Measurements from ENCODE around the gene ADAP1.

Gene ADAP1

DNA sequence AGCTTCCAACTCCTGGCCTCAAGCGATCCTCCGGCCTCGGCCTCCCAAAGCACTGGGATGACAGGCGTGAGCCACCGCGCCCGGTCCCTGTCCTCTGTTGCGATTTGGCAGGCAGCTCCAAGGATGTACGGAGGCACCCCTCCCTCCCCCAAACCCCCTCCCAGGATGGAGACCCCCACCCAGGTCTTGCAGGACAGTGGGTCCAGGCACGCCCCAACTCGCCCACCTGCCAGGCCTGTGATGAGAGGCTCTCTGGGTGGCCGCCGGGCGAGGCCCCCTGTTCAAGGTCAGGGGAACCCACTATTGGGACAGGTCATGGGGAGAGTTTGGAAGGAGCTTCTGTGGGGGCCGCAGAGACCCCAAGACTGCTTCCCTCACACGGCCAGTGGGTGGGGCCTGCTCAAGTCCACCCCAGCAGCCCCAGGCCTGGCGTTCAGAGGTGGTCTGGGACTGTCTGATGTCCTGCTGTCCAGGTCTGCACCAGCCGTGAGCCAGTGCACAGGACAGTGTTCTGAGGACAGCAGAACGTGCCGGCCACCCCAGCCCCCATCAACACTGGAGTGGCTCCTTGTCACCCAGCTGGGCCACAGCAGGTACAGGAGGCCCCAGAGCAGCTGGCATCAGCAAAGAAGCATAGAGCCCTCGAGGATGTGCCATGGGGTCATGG lies 2.5 kb downstream of the ADAP1 start:
- peaks cover 7% of the 10 kb centered on the region; the same call in 1 of the 2 replicates for H3K27me3 ChIP-seq (ENCODE audit: insufficient read depth, low read length)
- TF ChIP-seq, protein P1, sequence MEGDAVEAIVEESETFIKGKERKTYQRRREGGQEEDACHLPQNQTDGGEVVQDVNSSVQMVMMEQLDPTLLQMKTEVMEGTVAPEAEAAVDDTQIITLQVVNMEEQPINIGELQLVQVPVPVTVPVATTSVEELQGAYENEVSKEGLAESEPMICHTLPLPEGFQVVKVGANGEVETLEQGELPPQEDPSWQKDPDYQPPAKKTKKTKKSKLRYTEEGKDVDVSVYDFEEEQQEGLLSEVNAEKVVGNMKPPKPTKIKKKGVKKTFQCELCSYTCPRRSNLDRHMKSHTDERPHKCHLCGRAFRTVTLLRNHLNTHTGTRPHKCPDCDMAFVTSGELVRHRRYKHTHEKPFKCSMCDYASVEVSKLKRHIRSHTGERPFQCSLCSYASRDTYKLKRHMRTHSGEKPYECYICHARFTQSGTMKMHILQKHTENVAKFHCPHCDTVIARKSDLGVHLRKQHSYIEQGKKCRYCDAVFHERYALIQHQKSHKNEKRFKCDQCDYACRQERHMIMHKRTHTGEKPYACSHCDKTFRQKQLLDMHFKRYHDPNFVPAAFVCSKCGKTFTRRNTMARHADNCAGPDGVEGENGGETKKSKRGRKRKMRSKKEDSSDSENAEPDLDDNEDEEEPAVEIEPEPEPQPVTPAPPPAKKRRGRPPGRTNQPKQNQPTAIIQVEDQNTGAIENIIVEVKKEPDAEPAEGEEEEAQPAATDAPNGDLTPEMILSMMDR (IDR thresholded peaks at IDR 0.05; ENCODE audit: low read length) = no peak
- no peak for TF ChIP-seq EZH2 (IDR thresholded peaks at IDR 0.05; ENCODE audit: borderline replicate concordance, low read length)
- H2AFZ ChIP-seq (ENCODE audit: low read length) = no peak overlapping the region
- H3K9me3 ChIP-seq (ENCODE audit: low read length) = no peaks in the 10 kb centered on the region
- no peaks in the 10 kb centered on the region for H3K36me3 ChIP-seq (ENCODE audit: insufficient read depth, low read length)
- H3K79me2 ChIP-seq (ENCODE audit: insufficient read depth, low read length) = no peaks in the 10 kb centered on the region
- no peak overlapping the region for H3K4me3 ChIP-seq (ENCODE audit: low read depth, low read length, poor library complexity, severe bottlenecking)
- H3F3A ChIP-seq (ENCODE audit: insufficient read depth, low read length) = no peaks in the 10 kb centered on the region
- H3K4me1 ChIP-seq (ENCODE audit: insufficient read depth, low read length, severe bottlenecking) = no peaks in the 10 kb centered on the region
- H3K9me2 ChIP-seq (ENCODE audit: low read depth, low read length) = no peaks in the 10 kb centered on the region
- no peak overlapping the region for H3K4me2 ChIP-seq (ENCODE audit: low read length)
- H3K9ac ChIP-seq (ENCODE audit: low read length) = no peak overlapping the region
- H4K20me1 ChIP-seq (ENCODE audit: insufficient read depth, low read length) = no peaks in the 10 kb centered on the region
- no peak overlapping the region for H3K27ac ChIP-seq (ENCODE audit: low read depth, low read length, poor library complexity, severe bottlenecking)

DNA sequence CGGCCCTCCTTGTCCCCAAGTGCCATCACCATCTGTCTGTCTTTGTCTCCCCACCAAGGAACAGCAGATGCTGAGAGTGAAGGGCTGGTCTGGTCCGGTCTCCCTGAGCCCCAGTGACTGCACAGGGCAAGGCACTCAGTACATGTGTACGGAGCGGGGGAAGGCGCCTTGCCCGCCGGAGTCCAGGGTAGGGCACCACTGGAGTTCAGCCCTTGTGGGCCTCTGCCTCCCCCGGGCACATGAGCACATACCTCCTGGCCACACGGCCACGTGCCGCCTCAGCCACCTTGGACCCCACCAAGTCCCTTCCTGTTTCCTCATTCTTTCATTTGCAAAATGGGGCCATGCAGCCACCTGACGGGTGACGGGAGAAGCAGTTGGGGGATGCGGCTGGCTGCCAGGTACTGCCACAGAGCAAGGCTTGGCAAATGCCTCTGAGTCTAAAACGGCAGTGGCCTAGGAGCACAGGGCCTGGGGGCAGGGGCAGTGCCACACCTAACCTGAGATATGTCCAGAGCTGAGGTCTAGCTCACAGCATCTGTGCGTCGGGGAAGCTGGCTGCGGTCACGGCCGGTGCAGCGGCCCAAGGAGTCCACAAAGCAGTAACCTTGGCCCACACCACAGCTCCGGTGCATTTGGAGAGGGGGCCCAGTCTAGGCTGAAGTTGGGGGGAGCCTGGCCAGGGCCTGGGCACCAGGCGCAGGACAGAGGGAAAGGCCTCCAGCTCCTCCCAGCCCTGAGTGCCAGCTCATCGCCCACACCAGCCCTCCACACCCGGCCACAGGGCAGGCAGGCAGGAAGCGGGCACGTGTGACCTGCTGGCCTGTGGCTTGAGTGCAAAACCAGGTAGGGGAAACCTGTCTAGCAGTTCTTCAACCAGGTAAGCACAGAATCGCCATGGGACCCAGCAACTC lies 5.2 kb downstream of the ADAP1 start:
- no peak overlapping the region for H3K27ac ChIP-seq (ENCODE audit: low read depth, low read length, poor library complexity, severe bottlenecking)
- H3K9me3 ChIP-seq (ENCODE audit: low read length) = no peaks in the 10 kb centered on the region
- H3K36me3 ChIP-seq (ENCODE audit: insufficient read depth, low read length) = no peaks in the 10 kb centered on the region
- TF ChIP-seq, protein P1 (IDR thresholded peaks at IDR 0.05; ENCODE audit: low read length) = no peak
- TF ChIP-seq EZH2 (IDR thresholded peaks at IDR 0.05; ENCODE audit: borderline replicate concordance, low read length) = no peak
- H3K4me3 ChIP-seq (ENCODE audit: low read depth, low read length, poor library complexity, severe bottlenecking) = no peak overlapping the region
- no peaks in the 10 kb centered on the region for H3K79me2 ChIP-seq (ENCODE audit: insufficient read depth, low read length)
- H3K9me2 ChIP-seq (ENCODE audit: low read depth, low read length) = no peaks in the 10 kb centered on the region
- H3K9ac ChIP-seq (ENCODE audit: low read length) = no peak overlapping the region
- no peak overlapping the region for H3K4me2 ChIP-seq (ENCODE audit: low read length)
- H2AFZ ChIP-seq (ENCODE audit: low read length) = no peak overlapping the region
- no peaks in the 10 kb centered on the region for H4K20me1 ChIP-seq (ENCODE audit: insufficient read depth, low read length)
- H3K4me1 ChIP-seq (ENCODE audit: insufficient read depth, low read length, severe bottlenecking) = no peaks in the 10 kb centered on the region
- 0 out of 2 replicates have a peak, but pooled peaks cover 2% of the 10 kb centered on the region for H3K27me3 ChIP-seq (ENCODE audit: insufficient read depth, low read length)
- H3F3A ChIP-seq (ENCODE audit: insufficient read depth, low read length) = no peaks in the 10 kb centered on the region

DNA sequence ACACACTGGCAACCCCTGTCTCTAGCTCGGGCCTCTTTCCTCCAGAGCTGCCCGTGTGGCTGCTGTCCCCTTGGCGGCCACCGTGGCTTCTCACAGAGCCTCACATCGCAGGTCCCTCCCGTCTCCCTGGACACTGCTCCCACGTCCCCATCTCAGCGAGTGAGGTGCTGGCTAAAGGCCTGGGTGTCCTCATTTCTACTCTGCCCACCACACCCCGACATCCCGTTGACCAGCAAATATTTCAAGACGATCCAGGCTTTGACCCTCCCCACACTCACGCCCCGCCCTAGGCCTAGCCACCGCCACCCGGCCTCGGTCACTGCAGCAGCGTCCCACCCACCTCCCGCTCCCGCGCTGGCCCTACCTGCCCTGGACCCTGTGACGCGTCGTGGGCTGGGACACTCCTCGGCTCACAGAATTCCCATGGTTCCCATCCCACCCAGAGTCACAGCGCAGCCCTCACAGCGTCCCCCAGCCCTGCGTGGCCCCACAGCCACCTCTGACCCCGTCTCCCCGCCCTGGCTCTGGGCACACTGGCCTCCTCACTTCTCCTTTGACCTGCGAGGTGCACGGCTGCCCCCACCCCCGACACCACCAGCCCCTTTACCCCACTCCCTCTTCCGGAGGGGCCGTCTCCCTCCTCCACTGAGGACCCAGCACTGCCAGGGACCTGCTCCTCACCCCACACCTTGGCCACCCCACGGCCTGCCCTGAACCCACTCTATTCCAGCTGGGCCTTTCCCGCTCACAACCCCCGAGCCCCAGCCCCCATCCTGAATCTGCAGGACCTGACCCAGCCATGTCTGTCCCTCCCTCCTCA lies 6.9 kb downstream of the ADAP1 start:
- Histone ChIP-seq H3K4me3 (ENCODE audit: low read depth, low read length, poor library complexity, severe bottlenecking) (no peak overlapping the region), H3K4me1 (ENCODE audit: insufficient read depth, low read length, severe bottlenecking) (no peaks in the 10 kb centered on the region), H3K36me3 (ENCODE audit: insufficient read depth, low read length) (no peaks in the 10 kb centered on the region), H3F3A (ENCODE audit: insufficient read depth, low read length) (no peaks in the 10 kb centered on the region), H3K27ac (ENCODE audit: low read depth, low read length, poor library complexity, severe bottlenecking) (no peak overlapping the region), H3K79me2 (ENCODE audit: insufficient read depth, low read length) (no peaks in the 10 kb centered on the region), H4K20me1 (ENCODE audit: insufficient read depth, low read length) (no peaks in the 10 kb centered on the region), H3K9ac (ENCODE audit: low read length) (no peak overlapping the region), H3K27me3 (ENCODE audit: insufficient read depth, low read length) (no peaks in the 10 kb centered on the region), H3K9me3 (ENCODE audit: low read length) (no peaks in the 10 kb centered on the region), H2AFZ (ENCODE audit: low read length) (no peak overlapping the region), H3K4me2 (ENCODE audit: low read length) (no peak overlapping the region), H3K9me2 (ENCODE audit: low read depth, low read length) (no peaks in the 10 kb centered on the region)
- TF ChIP-seq, protein P1 (IDR thresholded peaks at IDR 0.05; ENCODE audit: low read length) = no peak
